ENCODE data around the gene OR52N1. TPM values are rescaled to one million over a fixed set of nuclear protein-coding genes. Genes with fewer than 3 reads are reported as not detected.
A peak's percentile ranks its signal among the peaks of the same experiment; 100 is the strongest.

The OR52N1 gene
- 0.13 TPM for total RNA-seq

DNA sequence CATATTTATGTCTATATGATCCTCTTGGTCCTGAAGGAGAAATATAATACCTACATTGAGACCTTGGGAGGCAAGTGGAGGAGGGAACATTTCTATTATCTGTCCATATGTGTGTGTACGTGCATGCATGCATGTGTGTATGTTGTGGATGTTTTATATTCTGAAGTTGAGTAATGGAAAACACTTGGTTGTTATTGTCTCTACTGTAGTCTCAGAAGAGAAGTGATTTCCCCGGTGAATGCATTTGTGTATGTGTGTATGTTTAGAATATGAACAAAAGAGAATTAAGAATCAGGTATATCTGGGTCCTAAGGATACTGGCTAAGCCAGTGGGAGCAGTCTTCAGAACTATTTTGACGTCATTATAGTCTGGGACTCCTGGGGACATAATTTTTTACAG lies at the start of gene OR52N1:
TSS of gene OR52N1 (minus strand) at position 101 of the 400 bp plus-strand sequence. CDS start 2,449 bp downstream, outside the sequence.
- ATAC-seq (no peak), DNase-seq (ENCODE audit: low spot score) (no peak)
- intact Hi-C loops (cut with DNase I): no loop called here

DNA sequence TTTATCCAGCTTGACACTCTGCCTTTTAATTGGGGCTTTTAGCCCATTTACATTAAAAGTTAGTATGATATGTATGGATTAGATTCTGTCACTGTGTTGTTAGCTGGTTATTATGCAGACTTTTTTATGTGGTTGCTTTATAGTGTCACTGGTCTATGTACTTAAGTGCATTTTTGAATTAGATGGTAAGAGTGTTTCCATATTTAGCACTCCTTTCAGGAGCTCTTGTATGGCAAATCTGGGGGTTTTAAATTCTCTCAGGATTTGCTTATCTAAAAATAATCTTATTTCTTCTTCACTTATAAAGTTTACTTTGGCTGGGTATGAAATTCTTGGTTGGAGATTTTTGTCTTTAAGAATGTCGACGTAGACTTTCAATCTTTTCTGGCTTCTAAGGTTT lies 46.6 kb upstream of the OR52N1 start:
- intact Hi-C loops (cut with DNase I): no loop called here
- no peak for ATAC-seq
- no peak for DNase-seq (ENCODE audit: low spot score)

DNA sequence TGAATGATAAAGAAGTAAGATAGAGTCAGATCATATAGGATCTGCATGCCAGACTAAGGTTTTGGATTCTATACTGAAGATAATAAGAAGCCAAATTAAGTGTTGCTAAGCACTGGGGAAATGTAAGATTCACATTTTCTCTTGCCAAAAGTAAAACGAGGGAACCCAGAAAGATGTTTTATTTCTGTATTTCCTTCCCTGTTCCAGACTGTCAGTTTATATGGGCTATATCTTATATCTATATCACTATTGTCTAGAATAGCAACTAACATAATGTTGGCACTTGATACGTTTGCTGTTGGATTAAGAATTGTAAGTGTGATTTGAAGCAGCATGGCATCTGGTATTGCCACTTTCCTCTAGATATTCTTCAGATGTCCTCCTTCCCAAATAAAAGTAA lies 42.4 kb upstream of the OR52N1 start:
- ATAC-seq (no peak), DNase-seq (ENCODE audit: low spot score) (no peak)
- intact Hi-C loops (cut with DNase I): no loop called here

DNA sequence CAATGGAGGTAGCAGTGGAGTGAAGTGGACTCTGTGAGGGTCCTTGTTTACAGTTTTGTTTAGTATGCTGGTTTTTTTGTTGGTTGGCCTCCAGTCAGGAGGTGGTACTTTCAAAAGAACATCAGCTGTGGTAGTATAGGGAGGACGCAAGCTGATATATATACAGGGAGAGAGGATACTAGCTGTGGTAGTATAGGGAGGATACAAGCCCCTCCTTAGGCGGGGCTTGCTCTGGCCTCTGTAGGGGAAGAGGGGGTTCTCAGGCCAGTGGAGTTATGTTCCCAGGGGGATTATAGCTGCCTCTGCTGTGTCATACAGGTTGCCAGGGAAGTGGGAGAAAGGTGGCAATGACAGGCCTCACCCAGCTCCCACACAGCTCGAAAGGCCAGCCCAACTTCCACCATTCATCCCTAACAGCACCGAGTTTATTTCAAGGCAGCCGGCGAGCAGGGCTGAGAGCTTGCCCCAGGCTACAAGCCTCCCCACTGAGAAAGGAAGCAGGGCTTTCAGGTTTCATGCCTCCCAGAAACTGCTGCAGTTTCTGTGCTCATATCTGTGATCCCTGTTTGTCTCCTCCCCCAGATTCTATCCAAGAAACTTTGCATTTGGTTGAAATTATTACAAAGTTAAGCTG lies 40.2 kb upstream of the OR52N1 start:
- intact Hi-C loops (cut with DNase I): no loop called here
- no peak for ATAC-seq
- no peak for DNase-seq (ENCODE audit: low spot score)

DNA sequence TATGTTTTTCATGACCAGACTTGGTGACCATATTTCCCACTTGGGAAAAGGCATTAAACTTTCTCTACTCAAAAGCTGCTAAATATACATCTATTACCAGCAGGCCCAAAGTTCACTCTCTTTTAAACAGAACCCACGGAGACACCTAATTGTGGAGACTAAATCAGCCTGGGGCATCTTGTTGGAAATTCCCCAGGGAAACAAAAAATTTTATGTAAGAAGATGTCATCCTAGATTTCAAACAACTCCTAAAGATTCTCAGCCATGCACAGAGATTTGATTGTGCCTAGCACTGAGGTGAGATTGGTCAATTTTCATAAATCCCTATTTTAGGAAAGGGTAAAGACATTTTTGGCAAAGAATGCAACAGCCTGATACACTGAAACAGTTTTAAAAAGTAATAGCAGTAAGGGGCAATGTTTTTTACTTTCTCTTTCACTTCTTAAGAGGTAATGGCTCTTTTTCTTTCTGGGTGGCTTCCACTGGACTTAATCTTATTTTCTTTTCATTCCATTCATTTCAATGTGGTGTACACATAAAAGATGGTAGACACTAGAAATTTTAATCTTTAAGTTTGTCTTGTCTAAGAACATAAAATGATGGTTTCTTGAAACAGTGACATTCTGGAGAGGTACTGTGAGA lies 27.3 kb upstream of the OR52N1 start:
- intact Hi-C loops (cut with DNase I): no loop called here
- ATAC-seq: no peak

DNA sequence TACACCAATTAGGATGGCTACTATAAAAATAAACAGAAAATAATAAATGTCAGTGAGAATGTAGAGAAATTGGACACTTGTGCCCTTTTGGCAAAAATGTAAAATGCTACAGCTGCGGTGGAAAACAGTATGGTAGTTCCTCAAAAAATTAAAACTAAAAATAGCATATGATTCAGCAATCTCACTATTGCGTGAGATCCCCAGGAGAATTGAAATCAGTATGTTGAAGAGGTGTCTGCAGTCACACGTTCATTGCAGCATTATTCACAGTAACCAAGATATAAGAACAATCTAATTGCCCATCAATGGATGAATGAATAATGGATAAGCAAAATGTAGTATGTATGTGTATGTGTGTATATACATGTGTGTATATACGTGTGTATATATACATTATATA lies 24.5 kb upstream of the OR52N1 start:
- DNase-seq (ENCODE audit: low spot score): no peak
- ATAC-seq: peak; percentile 48
- intact Hi-C loops (cut with DNase I): no loop called here

More for the DNA sequence above, 27.3 kb upstream of the OR52N1 start:
- DNase-seq (ENCODE audit: low spot score): no peak

DNA sequence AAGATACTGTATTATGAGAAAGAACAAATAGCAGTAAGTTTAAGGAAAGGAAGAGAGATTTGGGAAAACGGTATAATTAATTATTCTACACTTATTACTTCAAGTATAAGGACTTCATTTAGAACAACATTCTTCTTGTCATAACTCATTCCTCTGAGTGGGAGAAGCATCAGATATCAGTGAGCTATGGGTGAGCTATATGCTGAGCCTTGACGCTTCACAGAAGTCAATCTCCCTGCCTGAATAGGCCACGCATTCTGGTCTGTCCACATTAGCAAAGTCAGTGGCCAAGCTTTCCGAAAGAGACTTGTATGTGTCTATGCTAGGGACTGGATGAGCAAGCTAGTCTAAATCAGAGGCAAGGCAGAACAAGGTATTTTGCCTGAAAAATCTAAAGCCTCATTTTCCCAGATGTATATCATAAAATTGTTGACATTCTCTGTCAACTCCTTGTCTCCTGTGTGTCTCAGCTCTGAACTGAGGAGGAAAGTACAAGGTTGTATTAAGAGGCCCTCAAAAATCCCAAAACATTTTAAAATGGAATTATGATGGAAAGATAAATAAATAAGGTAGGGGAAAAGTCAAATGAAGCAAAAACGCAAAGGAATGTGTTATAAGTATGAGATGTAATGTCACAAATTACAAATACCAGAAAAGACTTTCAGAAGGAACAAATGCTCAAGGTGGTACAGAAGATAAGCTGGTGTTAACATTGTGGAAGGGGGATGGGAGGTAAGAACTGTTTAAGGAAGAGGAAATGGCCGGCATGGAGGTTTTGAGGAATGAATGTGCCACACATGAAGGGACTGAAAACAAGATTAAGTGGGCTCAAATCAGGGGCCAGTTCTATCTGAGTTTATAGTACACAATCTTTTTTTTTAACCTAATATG lies 19.1 kb upstream of the OR52N1 start:
- DNase-seq (ENCODE audit: low spot score): no peak
- ATAC-seq: no peak
- intact Hi-C loops (cut with DNase I): loop anchor here (10.0 kb wide), 2 partner anchors 215 to 335 kb away; partner anchors contain the start of gene TRIM6

DNA sequence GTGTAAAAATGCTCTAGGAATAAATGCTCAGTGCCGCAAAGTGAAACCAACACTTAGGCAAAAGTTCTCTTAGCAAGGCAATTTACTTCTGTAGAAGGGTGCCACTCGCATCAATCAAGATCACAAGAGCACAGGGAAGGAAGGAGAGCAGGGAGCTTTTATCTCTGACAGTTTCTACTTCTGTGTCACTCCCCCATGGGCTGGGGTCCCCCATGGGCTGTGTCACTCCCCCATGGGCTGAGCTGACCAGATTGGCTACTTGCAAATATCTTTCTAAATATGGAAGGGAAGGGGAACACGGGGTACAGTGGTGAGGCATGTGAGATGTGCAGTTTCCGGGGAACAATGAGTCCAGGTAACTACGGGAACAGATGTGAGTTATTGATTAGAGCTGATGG lies 18.1 kb upstream of the OR52N1 start:
- peak; percentile 68 for ATAC-seq
- intact Hi-C loops (cut with DNase I): loop anchor here (10.0 kb wide), 2 partner anchors 214 to 334 kb away; partner anchors contain the start of gene TRIM6
- no peak for DNase-seq (ENCODE audit: low spot score)

DNA sequence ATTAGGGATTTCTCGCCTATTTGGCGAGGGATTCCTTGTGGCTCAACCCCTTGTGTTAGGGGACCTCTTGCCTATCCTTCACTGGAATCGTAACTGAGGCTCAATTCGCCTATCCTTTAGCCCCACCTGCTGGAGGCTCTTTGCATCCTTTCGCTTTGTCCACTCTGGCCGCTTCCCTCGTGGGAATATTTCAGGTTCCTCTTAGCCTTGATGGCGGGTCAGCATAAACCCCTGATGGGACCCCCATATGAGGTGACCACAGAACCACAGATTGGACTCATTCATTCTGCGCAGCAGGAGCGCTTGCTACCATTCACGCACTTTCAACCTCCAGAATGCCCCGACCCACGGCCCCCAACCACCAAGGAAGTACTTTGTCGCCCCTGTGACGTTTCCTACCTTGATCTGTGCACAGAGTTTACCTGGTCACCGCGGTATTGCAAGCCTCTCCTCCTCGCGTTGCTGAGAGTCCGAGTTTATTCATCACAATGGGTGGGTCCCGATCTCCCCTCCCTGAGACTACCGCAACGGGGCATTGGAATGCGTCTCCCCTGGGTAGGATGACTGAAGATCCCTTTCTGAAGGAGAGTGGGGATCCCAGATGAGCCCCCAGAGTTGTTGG lies 17.5 kb upstream of the OR52N1 start, which contains the start of gene OR52N2:
TSS of gene OR52N2 (plus strand) at position 425 of the 622 bp plus-strand sequence. CDS start 11,412 bp downstream, outside the sequence.
- ATAC-seq: peak; percentile 96
- DNase-seq (ENCODE audit: low spot score): peak; percentile 86
- intact Hi-C loops (cut with DNase I): loop anchor here (10.0 kb wide), 2 partner anchors 214 to 334 kb away; partner anchors contain the start of gene TRIM6

DNA sequence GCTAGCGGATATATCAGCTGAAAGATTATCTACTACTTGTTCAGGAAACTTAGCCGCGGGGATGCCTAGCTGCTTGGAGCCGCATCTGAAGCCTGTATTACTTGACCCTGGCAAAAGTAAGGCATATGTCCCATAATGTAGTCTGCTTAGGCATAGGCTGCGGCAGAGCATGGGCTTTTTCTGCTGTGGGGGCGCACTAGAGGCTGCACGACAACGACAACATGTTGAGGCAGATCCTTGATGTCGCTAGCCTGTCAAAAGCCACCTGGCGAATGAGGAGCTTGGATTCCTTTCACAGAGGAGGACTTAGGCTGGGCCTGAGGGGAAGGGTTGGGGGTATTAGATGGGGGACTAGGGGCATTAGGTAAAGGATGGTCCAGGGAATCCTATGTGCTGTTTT lies 16.5 kb upstream of the OR52N1 start:
- DNase-seq (ENCODE audit: low spot score): no peak
- no peak for ATAC-seq
- intact Hi-C loops (cut with DNase I): loop anchor here (10.0 kb wide), 2 partner anchors 213 to 333 kb away; partner anchors contain the start of gene TRIM6

DNA sequence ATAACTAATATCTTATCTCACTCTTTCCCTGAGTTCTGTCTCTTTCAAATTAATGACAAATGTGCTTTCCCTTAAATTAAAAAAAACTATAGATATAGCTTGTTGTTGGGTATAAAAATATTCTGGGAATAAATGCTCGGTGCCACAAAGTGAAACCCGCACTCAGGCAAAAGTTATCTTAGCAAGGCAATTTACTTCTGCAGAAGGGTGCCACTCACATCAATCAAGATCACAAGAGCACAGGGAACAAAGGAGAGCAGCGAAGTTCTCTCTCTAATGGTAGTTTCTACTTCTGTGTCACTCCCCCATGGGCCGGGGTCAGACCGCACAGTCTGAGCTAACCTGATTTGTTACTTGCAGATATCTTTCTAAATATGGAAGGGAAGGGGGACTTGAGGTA lies 12.9 kb upstream of the OR52N1 start:
- intact Hi-C loops (cut with DNase I): loop anchor here (10.0 kb wide), 2 partner anchors 209 to 329 kb away; partner anchors contain the start of gene TRIM6
- ATAC-seq: no peak

DNA sequence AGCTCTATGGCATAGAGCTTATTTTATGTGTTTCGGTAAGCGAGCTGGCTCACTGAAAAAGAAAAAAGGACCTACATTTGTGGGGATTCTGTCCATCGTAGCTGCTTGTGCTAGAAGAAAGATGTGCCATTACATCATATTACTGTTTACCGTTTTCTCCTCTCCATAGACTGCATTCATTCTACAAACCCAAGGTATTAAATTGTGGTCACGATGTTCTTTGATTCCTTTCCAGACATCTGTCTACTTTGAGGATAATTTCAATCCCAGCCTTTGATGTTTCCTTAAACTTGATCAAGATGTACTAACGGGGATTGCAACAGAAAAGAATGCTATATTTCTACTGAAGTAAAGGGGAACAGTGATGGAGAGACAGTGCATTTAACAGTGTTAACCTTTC lies 5.5 kb upstream of the OR52N1 start:
- no peak for ATAC-seq
- intact Hi-C loops (cut with DNase I): no loop called here
- no peak for DNase-seq (ENCODE audit: low spot score)

More for the DNA sequence above, 12.9 kb upstream of the OR52N1 start:
- no peak for DNase-seq (ENCODE audit: low spot score)

DNA sequence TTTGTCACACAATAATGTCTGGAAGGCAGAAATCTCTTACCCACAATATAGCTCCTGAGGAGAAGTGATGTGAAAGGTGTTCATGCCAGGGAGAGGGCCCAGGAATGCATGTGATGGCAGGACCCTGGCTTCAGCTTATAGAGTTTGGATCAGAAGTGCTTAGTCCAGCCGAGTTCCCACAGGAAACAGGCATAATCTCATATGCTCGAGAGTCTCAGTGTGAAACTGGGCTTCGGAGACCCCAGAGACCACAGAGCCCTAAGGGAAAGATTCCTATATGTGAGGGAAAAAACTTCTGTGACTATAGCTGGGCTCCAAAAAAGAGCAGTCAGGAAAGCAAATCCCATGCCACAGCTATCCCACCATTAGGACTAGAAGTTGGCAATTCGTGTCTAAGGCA lies 7.8 kb downstream of the OR52N1 start, which contains the start of gene OR52N5:
TSS of gene OR52N5 (minus strand) at position 101 of the 400 bp plus-strand sequence. CDS start 4,721 bp downstream, outside the sequence.
- DNase-seq (ENCODE audit: low spot score): no peak
- ATAC-seq: no peak
- intact Hi-C loops (cut with DNase I): no loop called here

DNA sequence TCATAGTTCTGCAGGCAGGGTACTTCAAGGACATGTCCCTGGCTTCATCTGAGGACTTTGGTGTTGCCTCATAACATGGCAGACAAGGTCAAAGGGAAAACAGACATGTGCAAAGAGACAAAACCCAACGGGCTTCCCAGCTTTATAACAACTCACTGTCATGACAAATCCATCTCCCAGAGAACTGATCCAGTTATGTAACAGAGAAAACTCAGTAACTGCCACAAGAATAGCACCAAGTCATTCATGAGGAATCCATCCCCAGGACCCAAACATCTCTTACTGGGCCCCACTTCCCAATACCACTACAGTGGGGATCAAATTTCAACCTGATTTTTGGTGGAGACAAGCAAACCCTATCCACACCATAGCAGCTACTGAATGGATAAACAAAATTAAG lies 24.0 kb downstream of the OR52N1 start:
- DNase-seq (ENCODE audit: low spot score) (no peak), ATAC-seq (no peak)
- intact Hi-C loops (cut with DNase I): no loop called here

DNA sequence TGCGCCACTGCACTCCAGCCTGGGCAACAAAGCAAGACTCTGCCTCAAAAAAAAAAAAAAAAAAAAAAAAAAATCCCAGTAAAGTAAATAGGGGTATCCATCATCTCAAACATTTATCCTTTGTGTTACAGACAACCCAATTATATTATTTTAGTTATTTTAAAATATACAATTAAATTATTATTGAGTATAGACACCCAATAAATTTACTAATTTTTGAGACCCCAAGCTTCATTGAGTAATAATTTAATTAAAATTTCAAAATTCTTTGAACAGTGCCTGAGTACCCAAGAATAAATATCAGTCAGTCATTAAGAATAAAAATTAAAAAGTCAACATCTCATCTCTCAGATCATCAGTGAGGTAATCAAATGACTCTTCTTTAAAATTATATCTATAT lies 37.1 kb downstream of the OR52N1 start, which contains the start of gene OR52N4:
TSS of gene OR52N4 (plus strand) at position 301 of the 400 bp plus-strand sequence. CDS start 498 bp downstream, outside the sequence.
- DNase-seq (ENCODE audit: low spot score) (no peak), ATAC-seq (no peak)
- intact Hi-C loops (cut with DNase I): no loop called here

DNA sequence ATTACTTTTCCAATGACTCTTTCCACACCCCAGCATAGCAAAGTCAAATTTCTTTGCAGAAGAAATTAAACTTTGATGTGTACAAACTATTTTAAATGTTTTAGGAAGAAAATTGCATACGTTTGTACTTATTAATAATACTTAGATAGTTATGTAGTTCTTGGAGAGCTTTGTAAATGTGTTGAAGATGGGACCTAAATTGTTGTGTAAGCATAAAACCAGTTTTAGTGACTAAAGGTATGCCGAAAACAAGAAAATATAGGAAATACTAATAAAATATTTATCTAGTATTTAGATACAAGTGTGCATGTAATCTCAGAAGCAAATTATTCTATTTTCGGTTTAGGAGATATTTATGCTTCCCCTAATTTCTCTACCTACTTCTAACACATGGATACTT lies 41.2 kb downstream of the OR52N1 start:
- intact Hi-C loops (cut with DNase I): no loop called here
- ATAC-seq: no peak

DNA sequence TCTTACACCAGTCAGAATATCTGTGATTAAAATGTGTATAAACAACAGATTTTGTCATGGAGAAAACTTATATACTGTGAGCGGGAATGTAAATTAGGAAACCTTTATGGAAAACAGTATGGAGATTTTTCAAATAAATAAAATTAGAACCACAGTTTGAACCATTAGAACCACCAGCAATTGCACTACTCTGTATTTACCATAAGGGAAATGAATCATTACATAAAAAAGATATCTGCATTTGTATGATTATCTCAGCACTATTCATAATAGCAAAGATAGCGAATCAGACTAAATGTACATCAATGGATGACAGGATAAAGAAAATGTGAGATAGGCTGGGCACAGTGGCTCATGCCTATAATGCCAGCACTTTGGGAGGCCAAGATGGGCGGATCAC lies 44.5 kb downstream of the OR52N1 start:
- intact Hi-C loops (cut with DNase I): no loop called here
- DNase-seq (ENCODE audit: low spot score): no peak
- no peak for ATAC-seq

More for the DNA sequence above, 41.2 kb downstream of the OR52N1 start:
- DNase-seq (ENCODE audit: low spot score): no peak

DNA sequence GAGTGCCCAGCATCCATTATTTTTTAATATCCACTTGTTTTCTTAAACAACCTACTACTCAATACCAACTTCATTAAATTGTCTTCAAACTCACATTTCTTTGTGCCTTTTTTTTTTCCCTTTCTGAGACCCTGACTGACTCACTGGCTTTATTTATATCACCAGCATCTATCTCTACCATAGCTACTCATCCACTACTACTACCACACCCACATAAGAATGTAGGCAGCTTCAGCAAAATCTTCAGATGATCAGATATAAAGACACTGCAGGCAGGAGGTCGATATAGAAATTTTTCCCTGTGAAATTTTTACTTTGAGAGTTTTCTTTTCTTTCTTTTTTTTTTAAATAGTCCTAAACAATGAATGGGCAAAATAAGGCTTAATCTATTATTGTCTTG lies 52.6 kb downstream of the OR52N1 start:
- intact Hi-C loops (cut with DNase I): no loop called here
- ATAC-seq (no peak), DNase-seq (ENCODE audit: low spot score) (no peak)

All from sciatic nerve (tissue), 2 donors.